ENCODE data around the gene BICC1.

- no peak for TF ChIP-seq CTCF (conservative IDR thresholded peaks at IDR 0.05; ENCODE audit: low read depth, low read length)
- no peak for TF ChIP-seq RAD21 (IDR thresholded peaks at IDR 0.05; ENCODE audit: low read length)
- no peak for TF ChIP-seq FOS (IDR thresholded peaks at IDR 0.05; ENCODE audit: low read depth, low read length)
- TF ChIP-seq CEBPB (IDR thresholded peaks at IDR 0.05; ENCODE audit: low read depth, low read length) = no peak
- TF ChIP-seq BHLHE40 (IDR thresholded peaks at IDR 0.05; ENCODE audit: low read depth, low read length) = no peak
- TF ChIP-seq RFX5 (IDR thresholded peaks at IDR 0.05; ENCODE audit: low read depth, low read length) = no peak
- TF ChIP-seq, protein P1, sequence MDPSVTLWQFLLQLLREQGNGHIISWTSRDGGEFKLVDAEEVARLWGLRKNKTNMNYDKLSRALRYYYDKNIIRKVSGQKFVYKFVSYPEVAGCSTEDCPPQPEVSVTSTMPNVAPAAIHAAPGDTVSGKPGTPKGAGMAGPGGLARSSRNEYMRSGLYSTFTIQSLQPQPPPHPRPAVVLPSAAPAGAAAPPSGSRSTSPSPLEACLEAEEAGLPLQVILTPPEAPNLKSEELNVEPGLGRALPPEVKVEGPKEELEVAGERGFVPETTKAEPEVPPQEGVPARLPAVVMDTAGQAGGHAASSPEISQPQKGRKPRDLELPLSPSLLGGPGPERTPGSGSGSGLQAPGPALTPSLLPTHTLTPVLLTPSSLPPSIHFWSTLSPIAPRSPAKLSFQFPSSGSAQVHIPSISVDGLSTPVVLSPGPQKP (IDR thresholded peaks at IDR 0.05; ENCODE audit: borderline replicate concordance, low read depth, low read length) = no peak
These were observed 184.1 kb downstream of the BICC1 start for GRCh38 chr10:58696736-58697135.

Measured in IMR-90 (cell line).